Endometrial microvascular endothelial cells (primary cell): ENCODE results near the gene TMEM11. TPM values are rescaled to one million over a fixed set of nuclear protein-coding genes. Genes with fewer than 3 reads are reported as not detected.

Source experiments
- in situ Hi-C: cut with HindIII; loops from 2 replicates; pipeline ENCODE4 v1.10.0; 2017; ENCODE audit warnings: low sequenced_read_pairs, low pct_unique_long_range_greater_than_20kb; ENCODE audit errors: inconsistent ontology term
- total RNA-seq: library from RNA; depleted of rRNA; stranded (reverse); fragments of >200 nt; gene quantifications from one replicate; pipeline ENCODE4 v1.2.3, GENCODE V29; 2015; ENCODE audit errors: inconsistent ontology term

The TMEM11 gene
- total RNA-seq, 1 donor from 2014 or later, result 39.6 TPM

GRCh38 chr17:21170809-21171208, 43.2 kb downstream of the TMEM11 start:
- in situ Hi-C loops, result no loop called here

DNA sequence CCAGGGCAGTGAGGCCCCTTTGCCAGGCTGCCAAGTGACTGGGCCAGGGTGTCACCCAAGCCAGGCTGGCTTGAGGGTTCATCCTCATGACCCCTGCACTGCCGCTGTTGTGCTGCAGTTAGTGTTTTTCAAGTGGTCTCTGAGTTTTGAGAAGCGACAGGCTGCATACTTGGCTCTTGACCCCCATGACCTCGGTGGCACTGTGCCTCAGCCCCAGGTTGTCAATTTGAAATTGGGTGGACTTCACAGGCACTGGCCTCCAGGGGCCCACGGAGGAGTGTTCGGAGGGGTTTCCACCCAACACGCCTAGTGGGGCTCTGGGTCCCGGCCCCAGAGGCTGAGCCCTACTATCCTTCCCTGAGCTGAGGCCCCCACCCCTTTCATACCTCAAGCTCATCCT, 44.5 kb downstream of the TMEM11 start:
- in situ Hi-C loops, result no loop called here

DNA sequence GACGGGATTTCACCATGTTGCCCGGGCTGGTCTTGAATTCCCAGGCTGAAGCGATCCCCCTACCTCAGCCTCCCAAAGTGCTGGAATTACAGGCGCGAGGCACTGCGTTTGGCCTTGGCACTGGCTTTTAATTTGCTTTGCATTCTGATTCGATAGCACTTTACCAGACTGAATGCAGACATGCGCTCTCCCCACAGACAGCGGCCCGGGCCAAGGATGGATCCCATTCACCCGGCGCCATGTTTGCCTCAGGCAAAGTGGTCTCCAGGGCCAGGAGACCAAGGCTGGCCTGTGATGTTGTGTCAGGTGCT, 45.5 kb downstream of the TMEM11 start:
- in situ Hi-C loops, result no loop called here

DNA sequence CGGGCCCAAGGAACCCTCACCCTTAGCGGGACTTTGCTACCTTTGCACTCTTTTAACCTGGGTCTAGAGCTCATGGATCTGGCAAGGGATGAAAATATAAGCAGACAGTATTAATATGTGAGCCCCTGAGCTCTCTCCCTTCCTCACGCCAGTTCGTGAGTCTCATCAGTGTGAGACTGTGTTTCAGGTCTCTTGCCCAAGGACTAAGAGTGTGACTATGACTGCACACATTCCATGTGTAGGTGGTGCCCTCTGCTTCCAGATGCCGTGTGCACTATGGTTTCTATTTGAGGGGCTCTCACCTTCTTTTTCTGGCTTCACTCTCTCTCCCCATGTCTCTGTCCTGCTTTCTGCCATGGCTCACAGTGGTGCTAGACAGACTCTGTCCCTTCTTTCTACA, 46.7 kb downstream of the TMEM11 start:
- in situ Hi-C loops, result no loop called here

DNA sequence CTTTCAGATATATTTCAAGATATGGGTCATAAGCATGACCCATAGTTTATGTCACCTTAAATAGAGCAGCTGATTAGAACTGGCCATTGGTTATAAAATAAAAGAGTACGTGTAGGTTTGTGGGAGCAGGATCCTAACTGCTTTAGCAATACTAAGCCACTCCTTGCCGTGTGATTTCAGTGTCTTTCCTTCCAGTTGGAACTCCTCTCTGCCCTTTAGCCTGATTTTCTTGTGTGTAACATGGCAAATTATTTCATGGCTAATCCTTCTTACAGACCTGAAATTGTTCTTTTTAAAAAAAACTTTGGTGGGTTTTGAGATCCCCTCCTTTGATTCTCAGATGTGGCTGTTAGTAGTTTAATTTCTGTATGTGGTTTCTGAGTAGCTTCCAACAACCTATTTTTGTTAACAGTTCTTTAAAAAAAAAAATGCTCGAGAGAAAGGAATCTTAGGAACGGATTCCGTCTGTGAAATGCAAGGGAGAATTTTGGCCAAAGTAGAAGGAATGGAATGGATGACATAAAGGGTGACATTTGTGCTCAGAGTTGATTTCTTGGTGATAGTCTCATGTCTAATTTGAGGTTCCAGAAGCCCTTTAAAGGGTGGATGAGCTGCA, 47.3 kb downstream of the TMEM11 start:
- in situ Hi-C loops, result no loop called here

GRCh38 chr17:21165922-21166594, 47.9 kb downstream of the TMEM11 start:
- in situ Hi-C loops, result no loop called here

- in situ Hi-C loops, result no loop called here
These were observed 49.3 kb downstream of the TMEM11 start for GRCh38 chr17:21164620-21165019.

DNA sequence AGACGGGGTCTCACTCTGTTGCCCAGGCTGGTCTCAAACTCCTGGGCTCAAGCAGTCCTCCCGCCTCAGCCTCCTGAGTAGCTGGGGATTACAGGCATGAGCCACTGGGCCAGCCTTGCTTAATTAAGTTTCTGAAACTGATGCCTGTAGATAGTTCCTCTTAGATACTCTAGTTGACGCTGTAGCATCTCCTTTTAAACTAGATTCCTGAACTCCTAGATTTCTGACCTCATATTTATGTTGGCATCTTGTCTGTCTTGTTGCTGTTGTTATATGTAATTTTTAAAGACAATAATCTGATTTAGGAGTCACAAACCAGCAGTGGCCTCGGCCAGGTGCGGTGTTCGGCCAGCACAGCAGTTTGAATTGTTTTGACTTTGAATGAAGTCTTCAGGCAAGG, 49.7 kb downstream of the TMEM11 start:
- in situ Hi-C loops, result no loop called here

DNA sequence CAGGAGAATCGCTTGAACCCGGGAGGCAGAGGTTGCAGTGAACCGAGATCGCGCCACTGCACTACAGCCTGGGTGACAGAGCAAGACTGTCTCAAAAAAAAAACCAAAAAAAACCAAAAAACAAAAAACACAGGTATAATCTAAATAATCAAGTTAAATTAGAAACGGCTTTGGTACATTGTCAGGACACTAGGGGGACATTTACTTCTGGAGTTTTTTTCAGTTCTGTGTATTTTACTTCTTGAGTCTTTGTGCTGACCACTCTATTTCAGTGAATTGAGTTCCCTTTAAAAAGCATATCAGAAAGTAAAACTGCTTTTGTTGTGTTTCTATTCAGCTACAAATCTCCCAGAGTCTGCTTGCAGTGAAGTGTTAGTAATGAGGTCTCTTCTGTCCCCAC, 50.9 kb downstream of the TMEM11 start:
- in situ Hi-C loops, result no loop called here

DNA sequence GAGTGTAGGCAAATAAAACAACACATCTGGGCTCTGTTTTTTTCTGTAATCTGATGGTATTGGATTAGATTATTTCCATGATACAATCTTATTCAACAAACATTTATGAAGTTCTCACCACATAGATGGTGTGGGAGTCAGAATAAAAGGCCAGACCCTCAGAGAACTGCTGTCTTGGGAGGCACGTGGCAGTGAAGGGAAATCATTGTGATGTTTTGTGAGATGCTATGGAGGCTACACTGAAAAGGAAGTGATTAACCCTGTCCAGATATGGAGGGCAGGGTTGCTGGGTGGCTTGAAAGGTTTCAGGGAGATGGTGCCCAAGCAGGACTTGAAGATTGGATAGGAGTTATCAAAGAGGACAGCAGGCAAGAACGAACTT, 51.6 kb downstream of the TMEM11 start:
- in situ Hi-C loops, result no loop called here

GRCh38 chr17:21161498-21162393, 52.2 kb downstream of the TMEM11 start:
- in situ Hi-C loops, result no loop called here

DNA sequence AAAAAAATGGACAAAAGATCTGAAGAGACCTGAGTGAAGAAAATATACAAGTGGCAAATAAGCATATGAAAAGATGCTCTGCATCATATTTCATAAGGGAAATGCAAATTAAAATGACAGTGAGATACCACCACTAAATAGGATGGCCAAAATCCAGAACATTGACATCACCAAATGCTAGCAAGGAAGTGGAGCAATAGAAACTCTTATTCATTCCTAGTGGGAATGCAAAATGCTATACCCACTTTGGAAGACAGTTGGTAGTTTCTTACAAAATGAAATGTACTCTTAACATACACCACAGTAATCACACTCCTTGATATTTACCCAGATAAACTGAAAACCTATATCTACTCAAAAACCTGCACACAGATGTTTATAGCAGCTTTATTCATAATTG, 53.6 kb downstream of the TMEM11 start:
- in situ Hi-C loops, result no loop called here

GRCh38 chr17:21157586-21158370, 56.2 kb downstream of the TMEM11 start:
- in situ Hi-C loops, result no loop called here

GRCh38 chr17:21152731-21153130, 61.2 kb downstream of the TMEM11 start:
- in situ Hi-C loops, result no loop called here

GRCh38 chr17:21149621-21150020, 64.3 kb downstream of the TMEM11 start:
- in situ Hi-C loops, result no loop called here

Other genes starting within 250 kb of the TMEM11 start
- 183 TPM for gene USP22, start 171.2 kb downstream of the TMEM11 start, total RNA-seq
- gene DHRS7B, start 87.2 kb downstream of the TMEM11 start, total RNA-seq, result 33.5 TPM
- gene NATD1, start 39.2 kb upstream of the TMEM11 start, total RNA-seq, result 3.0 TPM
- gene MAP2K3, start 70.5 kb upstream of the TMEM11 start, total RNA-seq, result 32.3 TPM
- 0.46 TPM for gene KCNJ12, start 162.2 kb upstream of the TMEM11 start, total RNA-seq